Gastroesophageal sphincter (tissue), 4 donors: ENCODE measurements around the gene HCFC1R1. TPM values are rescaled to one million over a fixed set of nuclear protein-coding genes. Genes with fewer than 3 reads are reported as not detected.

ENCODE experiments used
- ATAC-seq: fragments of 150-250 bp; one replicate; pipeline ENCODE4 v1.9.1; 2016; ENCODE audit warnings: mild to moderate bottlenecking, moderate library complexity
- H3K27ac ChIP-seq, 4 donors: fragments of 200-600 bp; sonication (generic) in 3 of 4; 1 replicate in 3 of 4; 2 replicates in 1 of 4; pipeline ENCODE4 v1.5.1; 2016 to 2019
- H3K27me3 ChIP-seq: fragments of 200-600 bp; sonication (generic); one replicate; pipeline ENCODE4 v1.5.1; 2019
- H3K36me3 ChIP-seq, 2 donors: fragments of 200-600 bp; sonication (generic); one replicate each; pipeline ENCODE4 v1.5.1; 2019; ENCODE audit warnings: control low read depth in 1 of 2
- H3K4me1 ChIP-seq, 3 donors: fragments of 200-600 bp; sonication (generic); 1 replicate in 2 of 3; 2 replicates in 1 of 3; pipeline ENCODE4 v1.5.1; 2016 to 2019; ENCODE audit warnings: control low read depth in 2 of 3
- H3K4me3 ChIP-seq, 2 donors: fragments of 200-600 bp; sonication (generic); one replicate each; pipeline ENCODE4 v1.5.1; 2019; ENCODE audit warnings: mild to moderate bottlenecking in 1 of 2, moderate library complexity in 1 of 2
- H3K9me3 ChIP-seq, 3 donors: fragments of 200-600 bp; sonication (generic); one replicate each; pipeline ENCODE4 v1.5.1; 2017 to 2019; ENCODE audit warnings: control low read depth in 2 of 3
- EP300 ChIP-seq: sonication (generic); formaldehyde crosslinking; IDR thresholded peaks from one replicate; pipeline ENCODE4 v1.6.1; 2017; ENCODE audit warnings: antibody characterized with exemption, mild to moderate bottlenecking
- POLR2A ChIP-seq, 2 donors: fragments of 450-650 bp; IDR thresholded peaks; one replicate each; pipeline ENCODE4 v1.6.1; 2017; ENCODE audit warnings: antibody characterized with exemption in 2 of 2, mild to moderate bottlenecking in 2 of 2, moderate library complexity in 1 of 2
- POLR2AphosphoS5 ChIP-seq: sonication (generic); formaldehyde crosslinking; IDR thresholded peaks from one replicate; pipeline ENCODE4 v1.6.1; 2017; ENCODE audit warnings: antibody characterized with exemption
- WGBS, 2 donors: methylation state at CpG; one replicate each; pipeline ENCODE4 v1.1.5; 2018; ENCODE audit warnings: low coverage in 1 of 2; 5-methylcytosine and 5-hydroxymethylcytosine counted together
- total RNA-seq, 4 donors: library from RNA; depleted of rRNA; stranded (reverse); fragments of >200 nt; gene quantifications; one replicate each; pipeline ENCODE4 v1.1.0, GENCODE V29; 2016
- TF ChIP-seq, protein P1 (sequence below), 4 experiments: fragments of 200-600 bp in 2 of 4; fragments of 450-650 bp in 2 of 4; sonication (generic) in 1 of 4; IDR thresholded peaks; one replicate each; pipeline ENCODE4 v1.5.1; 2017 to 2019; ENCODE audit warnings: antibody characterized with exemption in 4 of 4, mild to moderate bottlenecking in 2 of 4, moderate library complexity in 2 of 4

HCFC1R1 gene
- total RNA-seq, 4 donors from 2014 or later = 20.1 to 94.9 (median 40.5) TPM

DNA sequence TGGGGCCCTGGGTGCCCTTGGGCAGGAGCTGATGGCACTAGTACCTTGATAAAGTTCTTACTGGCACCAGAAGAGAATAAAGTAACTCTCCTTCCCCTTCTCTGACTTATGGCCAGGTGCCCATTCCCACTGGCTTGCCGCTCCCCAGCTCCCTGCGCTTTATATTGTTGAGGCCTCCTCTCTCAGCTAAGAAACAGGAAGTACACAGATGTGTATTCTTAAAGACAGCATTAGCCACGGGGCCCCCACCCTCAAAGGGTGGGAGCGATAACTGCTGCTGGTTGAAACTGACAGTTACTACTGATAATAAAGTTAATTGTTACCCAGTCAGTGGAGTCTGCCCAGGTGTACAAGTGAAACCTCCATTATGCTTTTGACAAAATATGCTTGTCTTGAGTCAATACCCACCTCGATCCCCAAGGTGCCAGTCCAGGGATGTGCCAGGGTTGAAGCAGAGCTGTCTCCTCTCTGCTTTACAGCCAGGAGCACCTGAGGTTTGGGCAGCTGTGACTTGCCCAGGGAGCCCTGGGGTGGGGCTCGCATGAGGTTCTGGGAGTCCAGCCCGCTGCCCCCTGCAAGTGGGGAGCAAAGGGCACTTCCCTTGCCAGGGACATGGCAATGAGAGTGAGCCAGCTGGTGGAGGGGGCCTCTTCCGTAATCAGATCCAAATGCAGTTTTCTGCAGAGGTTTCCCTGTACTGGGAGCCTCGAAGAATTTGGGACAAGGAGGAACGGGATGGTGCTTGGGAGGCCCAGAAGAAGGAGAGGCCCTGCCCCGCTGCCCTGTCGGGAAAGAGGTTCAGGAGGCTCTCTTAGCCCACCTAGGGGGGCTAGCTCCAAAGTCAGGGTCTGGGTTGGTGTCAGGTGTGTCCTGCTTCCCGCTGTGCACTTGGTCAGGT lies 16.4 kb downstream of the HCFC1R1 start:
- Histone ChIP-seq H3K9me3 (no peaks in the 10 kb centered on the region), H3K27ac (no peak overlapping the region)
- TF ChIP-seq EP300 (no peak), POLR2AphosphoS5 (no peak), POLR2A (IDR thresholded peaks at IDR 0.05) (no peak)
- TF ChIP-seq, protein P1, sequence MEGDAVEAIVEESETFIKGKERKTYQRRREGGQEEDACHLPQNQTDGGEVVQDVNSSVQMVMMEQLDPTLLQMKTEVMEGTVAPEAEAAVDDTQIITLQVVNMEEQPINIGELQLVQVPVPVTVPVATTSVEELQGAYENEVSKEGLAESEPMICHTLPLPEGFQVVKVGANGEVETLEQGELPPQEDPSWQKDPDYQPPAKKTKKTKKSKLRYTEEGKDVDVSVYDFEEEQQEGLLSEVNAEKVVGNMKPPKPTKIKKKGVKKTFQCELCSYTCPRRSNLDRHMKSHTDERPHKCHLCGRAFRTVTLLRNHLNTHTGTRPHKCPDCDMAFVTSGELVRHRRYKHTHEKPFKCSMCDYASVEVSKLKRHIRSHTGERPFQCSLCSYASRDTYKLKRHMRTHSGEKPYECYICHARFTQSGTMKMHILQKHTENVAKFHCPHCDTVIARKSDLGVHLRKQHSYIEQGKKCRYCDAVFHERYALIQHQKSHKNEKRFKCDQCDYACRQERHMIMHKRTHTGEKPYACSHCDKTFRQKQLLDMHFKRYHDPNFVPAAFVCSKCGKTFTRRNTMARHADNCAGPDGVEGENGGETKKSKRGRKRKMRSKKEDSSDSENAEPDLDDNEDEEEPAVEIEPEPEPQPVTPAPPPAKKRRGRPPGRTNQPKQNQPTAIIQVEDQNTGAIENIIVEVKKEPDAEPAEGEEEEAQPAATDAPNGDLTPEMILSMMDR (IDR thresholded peaks at IDR 0.05) = no peak

DNA sequence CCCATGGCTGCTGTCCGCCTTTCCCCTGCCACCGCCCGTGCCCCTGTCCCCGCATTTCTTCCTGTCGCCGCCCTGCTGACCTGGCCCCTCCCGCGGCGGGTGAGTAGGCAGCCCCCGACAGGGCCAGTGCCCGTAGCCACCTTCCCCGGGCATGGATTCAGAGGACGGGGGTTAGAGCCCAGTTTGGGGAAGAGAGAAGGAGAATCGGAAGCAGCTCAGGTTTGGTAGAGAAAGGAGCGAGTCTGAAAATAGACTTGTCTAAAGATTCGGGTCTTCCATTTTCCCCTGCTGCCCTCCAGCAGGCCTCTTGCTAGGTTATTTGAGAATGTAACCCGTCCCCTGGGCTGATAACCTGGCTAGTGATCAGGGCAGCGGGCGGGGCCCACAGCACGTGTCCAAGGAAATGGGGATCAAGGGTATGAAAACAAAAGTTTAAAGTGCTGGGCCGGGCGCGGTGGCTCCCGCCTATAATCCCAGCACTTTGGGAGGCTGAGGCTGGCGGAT lies 18.9 kb downstream of the HCFC1R1 start:
- TF ChIP-seq POLR2AphosphoS5 (no peak), EP300 (no peak), POLR2A (IDR thresholded peaks at IDR 0.05) (no peak)
- TF ChIP-seq, protein P1 (IDR thresholded peaks at IDR 0.05) = no peak
- peaks cover 0 to 11% (median 4%) of the 10 kb centered on the region in 3 donors for H3K4me1 ChIP-seq
- peak overlapping the region in 1 of 2 donors; percentile 44 for H3K4me3 ChIP-seq
- H3K27ac ChIP-seq = no peak overlapping the region
- no peak for ATAC-seq
- 0 to 18% methylated on average over 2 to 14 of the region's 25 CpGs for WGBS, 2 donors
- H3K9me3 ChIP-seq = no peaks in the 10 kb centered on the region
- H3K27me3 ChIP-seq = peaks cover 69% of the 10 kb centered on the region
- no peaks in the 10 kb centered on the region for H3K36me3 ChIP-seq

More for the DNA sequence above, 16.4 kb downstream of the HCFC1R1 start:
- peaks cover 0 to 11% (median 4%) of the 10 kb centered on the region in 3 donors for H3K4me1 ChIP-seq
- no peak overlapping the region for H3K4me3 ChIP-seq
- ATAC-seq = no peak
- H3K27me3 ChIP-seq = peaks cover 77% of the 10 kb centered on the region
- WGBS, 2 donors = 45 to 54% methylated on average over 3 to 5 of the region's 13 CpGs
- H3K36me3 ChIP-seq = no peaks in the 10 kb centered on the region

DNA sequence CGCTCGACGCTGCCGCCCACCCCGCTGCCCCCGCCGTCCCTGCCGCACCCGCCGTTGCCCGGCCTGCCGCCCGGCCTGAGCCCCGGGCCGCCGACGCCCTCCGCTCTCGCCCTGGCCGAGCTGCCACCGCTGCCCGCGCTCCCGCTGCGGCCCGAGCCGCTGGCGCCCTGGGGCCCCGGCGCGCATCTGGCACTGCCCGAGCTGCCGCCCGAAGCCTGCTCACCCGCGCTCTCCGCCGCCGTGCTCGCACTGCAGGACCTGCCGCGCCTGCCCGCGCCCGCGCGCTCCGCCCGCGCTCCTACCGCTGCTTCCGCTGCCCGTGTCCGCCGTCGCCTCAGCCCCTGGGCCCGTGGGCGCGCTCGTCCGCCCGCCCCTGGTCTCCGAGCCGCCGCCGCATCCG lies 19.4 kb downstream of the HCFC1R1 start:
- Histone ChIP-seq H3K4me3 (peak overlapping the region in 1 of 2 donors; percentile 44), H3K9me3 (no peaks in the 10 kb centered on the region), H3K36me3 (no peaks in the 10 kb centered on the region), H3K27ac (peak overlapping the region in 1 of 4 donors; percentile 71), H3K27me3 (peaks cover 68% of the 10 kb centered on the region), H3K4me1 (peaks cover 0 to 11% (median 4%) of the 10 kb centered on the region in 3 donors)
- peak; percentile 20 for ATAC-seq
- no CpG with 5 or more reads among the region's 67 CpGs for WGBS, 2 donors
- TF ChIP-seq POLR2A (IDR thresholded peaks at IDR 0.05) (no peak), POLR2AphosphoS5 (no peak), EP300 (no peak)
- TF ChIP-seq, protein P1 (IDR thresholded peaks at IDR 0.05) = no peak

DNA sequence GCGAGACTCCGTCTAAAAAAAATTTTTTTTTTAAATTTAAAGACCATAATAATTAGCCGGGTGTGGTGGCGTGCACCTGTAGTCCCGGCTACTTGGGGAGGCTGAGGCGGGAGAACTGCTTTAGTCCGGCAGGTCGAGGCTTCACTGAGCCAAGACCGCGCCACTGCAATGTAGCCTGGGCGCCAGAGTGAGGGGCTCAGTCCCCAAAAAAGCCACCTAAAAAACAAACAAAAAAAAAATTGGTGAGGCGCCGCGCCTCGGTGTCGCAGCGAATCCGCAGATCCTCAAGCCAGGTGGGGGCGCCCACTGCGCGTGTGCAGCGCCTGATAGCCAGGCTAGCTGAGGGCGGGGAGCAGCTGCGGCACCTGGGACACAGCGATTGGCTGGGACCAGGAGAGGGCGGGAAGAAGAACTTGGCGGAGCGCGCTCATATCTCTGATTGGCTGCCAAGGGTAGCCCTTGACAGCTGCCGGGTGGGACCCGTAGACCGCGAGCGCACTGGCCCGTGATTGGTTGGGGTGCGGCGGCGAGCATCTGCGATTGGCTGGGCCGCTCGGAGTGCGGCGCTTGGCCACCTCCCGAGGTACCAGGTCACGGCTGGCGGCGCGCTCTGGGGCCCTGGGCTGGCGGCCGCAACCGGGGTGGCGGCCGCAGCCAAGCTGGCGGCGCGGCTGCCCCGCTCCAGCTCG lies 20.0 kb downstream of the HCFC1R1 start:
- no peaks in the 10 kb centered on the region for H3K36me3 ChIP-seq
- H3K27me3 ChIP-seq = peaks cover 66% of the 10 kb centered on the region
- peaks cover 0 to 11% (median 4%) of the 10 kb centered on the region in 3 donors for H3K4me1 ChIP-seq
- H3K9me3 ChIP-seq = no peaks in the 10 kb centered on the region
- peak; percentile 99 for ATAC-seq
- H3K4me3 ChIP-seq = peak overlapping the region in 1 of 2 donors; percentile 44
- TF ChIP-seq EP300 (no peak), POLR2A (IDR thresholded peaks at IDR 0.05) (no peak), POLR2AphosphoS5 (peak; percentile 58)
- TF ChIP-seq, protein P1 (IDR thresholded peaks at IDR 0.05) = peak in 3 of 4 experiments; percentile 38 to 82 (median 52)
- 2 to 14% methylated on average over 9 to 17 of the region's 58 CpGs for WGBS, 2 donors
- H3K27ac ChIP-seq = peak overlapping the region in 1 of 4 donors; percentile 71
